Mammary epithelial cell (primary cell): ENCODE results near the gene ENTREP1.

ENCODE experiments used
- EZH2 ChIP-seq: IDR thresholded peaks from 2 replicates; pipeline ENCODE4 v1.6.1; 2012; ENCODE audit warnings: low read length, inconsistent platforms, borderline replicate concordance
- TF ChIP-seq, protein P1 (sequence below), 2 donors: IDR thresholded peaks in 1 of 2; conservative IDR thresholded peaks in 1 of 2; 2 replicates each; pipeline ENCODE4 v1.5.1; 2011 to 2012; ENCODE audit warnings: inconsistent platforms in 2 of 2, low read length in 2 of 2, mild to moderate bottlenecking in 2 of 2, control low read depth in 1 of 2, low read depth in 1 of 2; ENCODE audit not compliant: insufficient read depth in 1 of 2; ENCODE audit errors: extremely low read depth in 1 of 2

- TF ChIP-seq, protein P1, sequence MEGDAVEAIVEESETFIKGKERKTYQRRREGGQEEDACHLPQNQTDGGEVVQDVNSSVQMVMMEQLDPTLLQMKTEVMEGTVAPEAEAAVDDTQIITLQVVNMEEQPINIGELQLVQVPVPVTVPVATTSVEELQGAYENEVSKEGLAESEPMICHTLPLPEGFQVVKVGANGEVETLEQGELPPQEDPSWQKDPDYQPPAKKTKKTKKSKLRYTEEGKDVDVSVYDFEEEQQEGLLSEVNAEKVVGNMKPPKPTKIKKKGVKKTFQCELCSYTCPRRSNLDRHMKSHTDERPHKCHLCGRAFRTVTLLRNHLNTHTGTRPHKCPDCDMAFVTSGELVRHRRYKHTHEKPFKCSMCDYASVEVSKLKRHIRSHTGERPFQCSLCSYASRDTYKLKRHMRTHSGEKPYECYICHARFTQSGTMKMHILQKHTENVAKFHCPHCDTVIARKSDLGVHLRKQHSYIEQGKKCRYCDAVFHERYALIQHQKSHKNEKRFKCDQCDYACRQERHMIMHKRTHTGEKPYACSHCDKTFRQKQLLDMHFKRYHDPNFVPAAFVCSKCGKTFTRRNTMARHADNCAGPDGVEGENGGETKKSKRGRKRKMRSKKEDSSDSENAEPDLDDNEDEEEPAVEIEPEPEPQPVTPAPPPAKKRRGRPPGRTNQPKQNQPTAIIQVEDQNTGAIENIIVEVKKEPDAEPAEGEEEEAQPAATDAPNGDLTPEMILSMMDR (conservative IDR thresholded peaks at IDR 0.05 in 1 of 2, IDR thresholded peaks at IDR 0.05 in 1 of 2; ENCODE audit: extremely low read depth in 1 of 2, insufficient read depth in 1 of 2, low read depth in 1 of 2, low read length in 2 of 2), result no peak
- TF ChIP-seq EZH2, result no peak
These were observed 7.1 kb upstream of the ENTREP1 start for GRCh38 chr9:69317894-69318293.
